ENCODE results near the gene SERPINA1. TPM values are rescaled to one million over a fixed set of nuclear protein-coding genes. Genes with fewer than 3 reads are reported as not detected.

SERPINA1 gene
- total RNA-seq, 1 experiment from 2014 or later = not detected

DNA sequence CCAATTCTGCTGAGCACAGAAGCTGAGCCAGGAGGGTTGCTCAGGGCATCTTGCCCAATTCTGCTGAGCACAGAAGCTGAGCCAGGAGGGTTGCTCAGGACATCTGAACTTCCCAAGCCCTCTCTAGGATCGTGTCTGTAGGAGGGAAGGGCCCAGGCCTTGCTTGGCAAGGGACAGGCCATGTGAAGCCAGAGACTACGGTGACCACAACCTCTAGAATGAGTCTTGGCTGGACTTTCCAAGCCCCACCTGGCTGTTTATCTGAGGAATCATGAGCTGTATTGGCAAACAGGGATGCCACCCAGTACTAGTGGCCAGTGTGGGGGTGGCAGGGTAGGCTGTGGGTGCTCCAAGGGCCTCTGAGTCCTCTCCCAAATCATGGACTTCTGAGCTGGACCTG is 57.5 kb downstream of the SERPINA1 start:
- ChIA-PET POLR2A (ENCODE audit: unreplicated experiment) (no interaction called here), CTCF (no interaction called here)
- intact Hi-C loops (cut with micrococcal nuclease; ENCODE audit: unreplicated experiment) = no loop called here
- Histone ChIP-seq H3K9me3 (ENCODE audit: insufficient read depth, low read depth) (no peaks in the 10 kb centered on the region), H3K9me2 (ENCODE audit: insufficient read depth) (no peaks in the 10 kb centered on the region), H2AFZ (no peak overlapping the region), H3K36me3 (ENCODE audit: low read depth) (no peaks in the 10 kb centered on the region), H3F3A (ENCODE audit: insufficient read depth, low read depth) (no peaks in the 10 kb centered on the region), H3K27me3 (ENCODE audit: insufficient read depth, low read depth) (no peaks in the 10 kb centered on the region), H3K79me2 (ENCODE audit: low read depth) (no peaks in the 10 kb centered on the region), H3K4me1 (replicated peaks; ENCODE audit: insufficient read depth) (no peaks in the 10 kb centered on the region), H4K20me1 (ENCODE audit: insufficient read depth) (no peaks in the 10 kb centered on the region), H3K4me2 (no peak overlapping the region), H3K4me3 (no peak overlapping the region), H3K27ac (no peak overlapping the region)
- no peak for DNase-seq
- no peak for TF ChIP-seq EZH2 (IDR thresholded peaks at IDR 0.05; ENCODE audit: low read depth)
- TF ChIP-seq, protein P1, sequence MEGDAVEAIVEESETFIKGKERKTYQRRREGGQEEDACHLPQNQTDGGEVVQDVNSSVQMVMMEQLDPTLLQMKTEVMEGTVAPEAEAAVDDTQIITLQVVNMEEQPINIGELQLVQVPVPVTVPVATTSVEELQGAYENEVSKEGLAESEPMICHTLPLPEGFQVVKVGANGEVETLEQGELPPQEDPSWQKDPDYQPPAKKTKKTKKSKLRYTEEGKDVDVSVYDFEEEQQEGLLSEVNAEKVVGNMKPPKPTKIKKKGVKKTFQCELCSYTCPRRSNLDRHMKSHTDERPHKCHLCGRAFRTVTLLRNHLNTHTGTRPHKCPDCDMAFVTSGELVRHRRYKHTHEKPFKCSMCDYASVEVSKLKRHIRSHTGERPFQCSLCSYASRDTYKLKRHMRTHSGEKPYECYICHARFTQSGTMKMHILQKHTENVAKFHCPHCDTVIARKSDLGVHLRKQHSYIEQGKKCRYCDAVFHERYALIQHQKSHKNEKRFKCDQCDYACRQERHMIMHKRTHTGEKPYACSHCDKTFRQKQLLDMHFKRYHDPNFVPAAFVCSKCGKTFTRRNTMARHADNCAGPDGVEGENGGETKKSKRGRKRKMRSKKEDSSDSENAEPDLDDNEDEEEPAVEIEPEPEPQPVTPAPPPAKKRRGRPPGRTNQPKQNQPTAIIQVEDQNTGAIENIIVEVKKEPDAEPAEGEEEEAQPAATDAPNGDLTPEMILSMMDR (conservative IDR thresholded peaks at IDR 0.05) = no peak
- BruUV-seq (replicated peaks) = no TSS peak

GRCh38 chr14:94330432-94330831 is 58.0 kb downstream of the SERPINA1 start:
- CTCF ChIA-PET = no interaction called here
- POLR2A ChIA-PET (ENCODE audit: unreplicated experiment) = no interaction called here
- TF ChIP-seq, protein P1 (conservative IDR thresholded peaks at IDR 0.05) = no peak
- no peak for TF ChIP-seq EZH2 (IDR thresholded peaks at IDR 0.05; ENCODE audit: low read depth)

GRCh38 chr14:94329857-94330256 is 58.5 kb downstream of the SERPINA1 start:
- H3K4me3 ChIP-seq = no peak overlapping the region
- no peak overlapping the region for H3K27ac ChIP-seq
- TF ChIP-seq, protein P1 (conservative IDR thresholded peaks at IDR 0.05) = no peak
- no peak for TF ChIP-seq EZH2 (IDR thresholded peaks at IDR 0.05; ENCODE audit: low read depth)
- no peaks in the 10 kb centered on the region for H4K20me1 ChIP-seq (ENCODE audit: insufficient read depth)
- H3K36me3 ChIP-seq (ENCODE audit: low read depth) = no peaks in the 10 kb centered on the region
- ChIA-PET CTCF (no interaction called here), POLR2A (ENCODE audit: unreplicated experiment) (no interaction called here)
- intact Hi-C loops (cut with micrococcal nuclease; ENCODE audit: unreplicated experiment) = no loop called here
- H2AFZ ChIP-seq = no peak overlapping the region
- DNase-seq = no peak
- H3K79me2 ChIP-seq (ENCODE audit: low read depth) = no peaks in the 10 kb centered on the region
- no peaks in the 10 kb centered on the region for H3K4me1 ChIP-seq (replicated peaks; ENCODE audit: insufficient read depth)
- H3F3A ChIP-seq (ENCODE audit: insufficient read depth, low read depth) = no peaks in the 10 kb centered on the region
- H3K4me2 ChIP-seq = no peak overlapping the region
- BruUV-seq (replicated peaks) = no TSS peak
- no peaks in the 10 kb centered on the region for H3K9me2 ChIP-seq (ENCODE audit: insufficient read depth)
- no peaks in the 10 kb centered on the region for H3K27me3 ChIP-seq (ENCODE audit: insufficient read depth, low read depth)
- no peaks in the 10 kb centered on the region for H3K9me3 ChIP-seq (ENCODE audit: insufficient read depth, low read depth)

More at GRCh38 chr14:94330432-94330831, 58.0 kb downstream of the SERPINA1 start:
- H2AFZ ChIP-seq = no peak overlapping the region
- no peak overlapping the region for H3K4me3 ChIP-seq
- no peak overlapping the region for H3K27ac ChIP-seq
- no peaks in the 10 kb centered on the region for H3K9me2 ChIP-seq (ENCODE audit: insufficient read depth)
- H3K79me2 ChIP-seq (ENCODE audit: low read depth) = no peaks in the 10 kb centered on the region
- H3K36me3 ChIP-seq (ENCODE audit: low read depth) = no peaks in the 10 kb centered on the region
- H3K27me3 ChIP-seq (ENCODE audit: insufficient read depth, low read depth) = no peaks in the 10 kb centered on the region
- H3F3A ChIP-seq (ENCODE audit: insufficient read depth, low read depth) = no peaks in the 10 kb centered on the region
- H3K4me1 ChIP-seq (replicated peaks; ENCODE audit: insufficient read depth) = no peaks in the 10 kb centered on the region
- no TSS peak for BruUV-seq (replicated peaks)
- intact Hi-C loops (cut with micrococcal nuclease; ENCODE audit: unreplicated experiment) = no loop called here
- DNase-seq = no peak
- no peaks in the 10 kb centered on the region for H3K9me3 ChIP-seq (ENCODE audit: insufficient read depth, low read depth)
- H3K4me2 ChIP-seq = no peak overlapping the region
- no peaks in the 10 kb centered on the region for H4K20me1 ChIP-seq (ENCODE audit: insufficient read depth)

Measured in PC-9 (cell line).